Stimulated activated CD8-positive, alpha-beta memory T cell treated with anti-CD3 and anti-CD28 coated beads, Interleukin-4, amount 100 ng/mL, for 1 hour (primary cell): ENCODE measurements around the gene MACROD2.
"Not testable (repeated sequence)": the region's sequence is repeated elsewhere in the genome, so short reads cannot be mapped to it uniquely, and the experiment has no call there.

Experiments used
- DNase-seq, 2 donors: peaks; one replicate each; pipeline ENCODE4 v3.0.0-alpha.2; 2020; ENCODE audit warnings: low read depth in 2 of 2, low spot score in 1 of 2

Gene MACROD2

DNA sequence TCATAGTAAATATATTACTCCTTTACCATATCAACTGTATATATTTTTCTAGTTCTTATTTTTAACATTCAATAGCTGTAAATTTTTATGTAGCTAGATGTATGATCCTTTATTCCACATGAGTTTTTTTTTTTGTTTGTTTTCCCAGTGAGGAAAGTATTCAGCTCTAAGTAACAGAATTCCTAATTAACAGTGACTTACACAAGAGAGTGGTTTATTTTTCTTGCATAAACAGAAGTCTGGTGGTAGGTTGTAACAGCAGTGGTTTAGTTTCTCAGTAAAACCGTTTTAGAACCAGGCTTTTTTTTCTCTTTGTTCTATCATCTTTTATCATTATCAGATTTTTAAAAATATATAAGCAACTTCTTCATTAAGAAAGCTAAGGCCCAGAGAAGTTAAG is 459.0 kb downstream of the MACROD2 start:
- DNase-seq: no peak

DNA sequence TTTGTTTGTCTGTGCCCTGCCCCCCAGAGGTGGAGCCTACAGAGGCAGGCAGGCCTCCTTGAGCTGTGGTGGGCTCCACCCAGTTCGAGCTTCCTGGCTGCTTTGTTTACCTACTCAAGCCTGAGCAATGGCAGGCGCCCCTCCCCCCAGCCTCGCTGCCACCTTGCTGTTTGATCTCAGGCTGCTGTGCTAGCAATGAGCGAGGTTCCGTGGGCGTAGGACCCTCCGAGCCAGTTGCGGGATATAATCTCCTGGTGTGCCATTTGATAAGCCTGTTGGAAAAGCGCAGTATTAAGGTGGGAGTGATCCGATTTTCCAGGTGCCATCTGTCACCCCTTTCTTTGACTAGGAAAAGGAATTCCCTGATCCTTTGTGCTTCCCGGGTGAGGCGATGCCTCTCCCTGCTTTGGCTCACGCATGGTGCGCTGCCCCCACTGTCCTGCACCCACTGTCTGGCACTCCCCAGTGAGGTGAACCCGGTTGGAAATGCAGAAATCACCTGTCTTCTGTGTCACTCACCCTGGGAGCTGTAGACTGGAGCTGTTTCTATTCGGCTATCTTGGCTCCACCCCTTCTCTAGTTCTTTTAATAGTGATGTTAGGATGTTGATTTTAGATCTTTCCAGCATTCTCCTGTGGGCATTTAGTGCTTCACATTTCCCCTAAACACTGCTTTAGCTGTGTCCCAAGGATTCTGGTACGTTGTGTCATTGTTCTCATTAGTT is 471.9 kb downstream of the MACROD2 start:
- DNase-seq: not testable (repeated sequence)

DNA sequence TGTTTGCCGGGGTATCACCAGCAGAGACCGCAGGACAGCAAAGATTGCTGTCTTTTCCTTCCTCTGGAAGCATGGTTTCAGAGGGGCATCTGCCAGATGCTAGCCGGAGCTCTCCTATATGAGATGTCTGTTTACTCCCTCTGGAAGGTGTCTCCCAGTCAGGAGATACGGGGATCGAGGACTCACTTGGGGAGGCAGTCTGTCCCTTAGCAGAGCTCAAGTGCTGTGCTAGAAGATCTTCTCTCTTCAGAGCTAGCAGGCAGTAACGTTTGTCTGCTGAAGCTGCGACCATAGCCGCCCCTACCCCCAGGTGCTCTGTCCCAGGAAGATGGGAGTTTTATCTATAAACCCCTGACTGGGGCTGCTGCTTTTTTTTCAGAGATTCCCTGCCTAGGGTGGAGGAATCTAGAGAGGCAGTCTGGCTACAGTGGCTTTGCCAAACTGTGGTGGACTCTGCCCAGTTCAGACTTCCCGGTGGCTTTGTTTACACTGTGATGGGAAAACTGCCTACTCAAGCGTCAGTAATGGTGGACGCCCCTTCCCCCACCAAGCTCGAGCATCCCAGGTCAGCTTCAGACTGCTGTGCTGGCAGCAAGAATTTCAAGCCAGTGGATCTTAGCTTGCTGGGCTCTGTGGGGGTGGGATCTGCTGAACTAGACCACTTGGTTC is 475.0 kb downstream of the MACROD2 start:
- no peak for DNase-seq

DNA sequence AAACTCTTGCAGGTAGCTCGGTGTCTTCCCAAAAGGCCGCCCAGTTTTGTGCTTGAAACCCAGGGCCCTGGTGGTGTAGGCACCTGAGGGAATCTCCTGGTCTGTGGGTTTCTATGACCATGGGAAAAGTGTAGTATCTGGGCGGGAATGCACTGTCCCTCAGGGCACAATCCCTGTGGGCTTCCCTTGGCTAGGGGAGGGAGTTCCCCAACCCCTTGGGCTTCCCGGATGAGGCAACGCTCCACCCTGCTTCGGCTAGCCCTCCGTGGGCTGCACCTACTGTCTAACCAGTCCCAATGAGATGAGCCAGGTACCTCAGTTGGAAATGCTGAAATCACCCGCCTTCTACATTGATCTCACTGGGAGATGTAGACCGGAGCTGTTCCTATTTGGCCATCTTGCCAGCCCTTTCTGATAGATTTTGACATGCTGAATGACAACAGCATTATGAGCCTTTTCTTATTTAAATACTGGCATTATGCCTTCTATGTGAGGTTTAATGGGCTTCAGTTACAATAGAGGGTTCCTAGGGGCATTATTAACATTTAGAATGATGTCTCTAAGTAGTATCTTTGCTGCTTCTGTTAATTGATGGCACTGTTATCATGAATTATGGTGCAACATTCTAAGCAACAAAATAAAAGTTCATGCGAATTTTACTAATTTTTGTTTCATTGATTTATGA is 475.8 kb downstream of the MACROD2 start:
- no peak for DNase-seq

DNA sequence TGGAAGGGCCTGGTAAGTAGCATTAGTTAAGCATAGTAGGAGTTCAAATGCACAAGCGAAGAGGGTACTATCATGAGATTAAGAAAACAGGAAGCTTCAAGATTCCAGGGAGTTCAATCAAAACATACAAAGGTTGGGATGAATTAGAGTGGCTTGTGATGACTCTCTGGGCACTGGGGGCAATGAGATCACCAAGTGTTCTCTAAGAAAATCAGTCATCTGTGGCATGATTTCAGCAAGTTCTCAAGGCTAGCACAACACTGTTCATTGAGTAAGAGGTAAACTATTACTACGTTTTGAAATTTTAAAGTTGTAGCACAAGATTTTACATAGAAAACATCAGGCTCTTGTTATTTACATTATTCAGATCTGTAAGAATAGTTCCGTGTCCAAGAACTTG is 481.8 kb downstream of the MACROD2 start:
- no peak for DNase-seq

DNA sequence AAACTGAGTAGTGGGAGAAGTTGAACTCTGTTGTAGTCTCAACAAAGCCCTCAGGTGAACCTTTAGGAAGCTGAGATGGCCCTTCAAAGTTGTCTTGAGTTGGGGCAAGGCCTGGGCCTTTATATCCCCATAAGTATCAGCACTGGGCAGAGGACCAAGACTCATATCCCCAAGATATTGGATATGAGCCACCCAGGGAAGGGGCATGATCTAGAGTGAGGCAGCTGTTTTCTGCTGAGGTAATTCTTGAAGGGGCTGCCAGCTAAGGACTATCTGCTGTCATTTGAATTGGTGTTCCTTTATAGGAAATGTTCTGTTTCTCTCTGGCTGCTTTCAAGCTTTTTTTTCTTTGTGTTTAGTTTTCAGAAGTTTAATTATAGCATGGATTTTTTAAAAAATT is 482.8 kb downstream of the MACROD2 start:
- no peak for DNase-seq

DNA sequence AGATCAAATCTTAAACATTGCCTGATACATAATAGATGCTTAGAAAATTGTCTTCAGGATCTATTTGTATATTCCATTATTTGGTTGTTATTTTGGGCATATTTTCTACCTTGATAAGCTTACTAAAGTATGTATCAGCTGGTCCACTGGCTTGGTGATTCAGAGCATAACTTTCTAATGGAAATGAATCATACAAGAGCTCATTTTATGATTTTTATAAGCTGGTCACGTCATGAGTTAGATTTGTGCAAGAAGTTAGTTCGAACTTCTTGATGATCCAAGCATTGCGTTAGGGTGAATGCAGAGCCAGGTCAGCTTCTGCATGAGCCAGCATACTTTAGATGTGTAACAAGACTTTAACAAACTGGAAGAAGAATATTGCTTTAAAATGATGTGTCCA is 486.5 kb downstream of the MACROD2 start:
- DNase-seq: no peak

DNA sequence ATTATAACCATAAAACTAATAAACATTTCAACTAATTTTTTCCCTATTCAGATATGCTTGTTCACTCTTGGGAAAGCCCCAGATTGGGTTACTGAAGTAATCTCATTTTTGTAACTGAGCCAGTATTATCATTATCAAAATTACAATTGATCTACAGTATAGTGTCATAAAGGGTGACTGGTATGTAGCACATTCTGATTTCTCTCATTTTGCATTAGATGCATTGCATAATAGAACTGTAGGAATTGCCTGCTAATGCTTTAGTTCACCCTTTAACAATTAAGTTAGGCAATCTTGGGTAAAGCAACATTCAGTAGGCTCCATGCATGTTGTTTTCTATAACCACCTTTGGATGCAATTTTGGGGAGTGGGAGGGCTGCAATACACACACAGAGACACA is 492.9 kb downstream of the MACROD2 start:
- DNase-seq: no peak

DNA sequence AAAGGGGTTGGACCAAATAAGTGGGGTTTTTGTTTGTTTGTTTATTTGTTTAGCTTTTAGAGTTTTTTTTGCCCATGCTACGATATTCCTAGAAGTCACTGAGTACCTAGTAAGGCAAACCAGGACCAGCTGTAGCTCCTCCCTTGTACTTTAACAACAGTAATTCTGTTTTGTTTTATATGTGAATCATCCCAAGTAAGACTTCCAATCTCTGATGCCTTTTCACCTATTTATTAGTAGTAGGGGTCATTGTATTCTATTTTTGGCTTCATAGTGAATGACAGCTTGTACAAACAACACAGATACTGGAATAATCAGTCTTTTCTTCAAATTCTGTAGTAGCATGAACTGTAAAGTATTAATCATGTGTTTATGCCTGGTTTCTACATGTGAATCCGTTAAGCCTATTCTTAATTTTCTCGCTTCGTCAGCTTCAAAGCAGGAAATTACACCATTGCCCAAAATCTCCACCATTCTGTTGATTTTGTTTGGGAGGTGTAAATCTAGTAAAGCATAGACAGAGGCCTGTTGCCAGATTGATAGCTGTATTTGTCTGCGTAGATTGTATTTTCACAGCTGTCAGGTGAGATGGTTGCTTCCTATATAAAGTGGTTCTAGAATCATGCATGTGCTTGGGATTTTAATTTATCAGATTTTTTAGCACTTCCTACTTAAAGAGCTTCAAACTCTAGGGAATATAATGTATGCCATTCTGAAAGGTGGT is 493.6 kb downstream of the MACROD2 start:
- DNase-seq: no peak

DNA sequence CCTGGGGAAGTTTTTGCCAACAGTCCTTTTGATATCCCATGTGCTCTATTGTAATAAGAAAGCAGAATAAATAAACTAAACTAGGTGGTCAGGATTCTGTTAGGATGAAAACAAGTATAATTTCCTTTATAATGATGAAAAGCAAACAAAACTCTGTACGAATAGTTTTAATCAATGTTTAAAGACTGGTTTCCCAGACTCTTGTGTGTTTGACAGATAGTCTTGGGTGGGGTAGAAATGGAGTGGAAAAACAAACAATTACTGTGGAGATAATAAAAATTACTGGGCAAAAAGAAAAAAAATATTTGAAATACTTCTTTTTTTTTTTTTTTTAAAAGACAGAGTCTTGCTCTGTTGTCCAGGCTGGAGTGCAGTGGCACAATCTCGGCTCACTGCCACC is 494.2 kb downstream of the MACROD2 start:
- DNase-seq: no peak

DNA sequence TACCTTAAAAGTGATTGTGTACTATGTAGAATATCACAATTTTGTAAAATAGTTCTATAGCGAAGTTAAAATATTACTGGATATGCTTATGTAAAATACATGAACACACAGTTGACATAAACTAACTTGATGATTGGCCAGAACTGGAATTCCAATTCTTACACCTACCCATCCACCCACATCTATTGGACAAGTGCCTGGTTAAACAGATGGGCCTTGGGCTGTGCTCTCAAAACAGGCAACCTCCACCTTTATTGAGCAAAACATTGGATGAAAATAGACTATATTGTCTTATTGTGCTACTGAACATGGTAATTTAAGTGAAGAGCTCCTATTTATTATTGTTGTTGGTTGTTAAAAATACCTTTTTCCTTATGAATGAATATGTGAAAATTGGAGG is 496.1 kb downstream of the MACROD2 start:
- no peak for DNase-seq

DNA sequence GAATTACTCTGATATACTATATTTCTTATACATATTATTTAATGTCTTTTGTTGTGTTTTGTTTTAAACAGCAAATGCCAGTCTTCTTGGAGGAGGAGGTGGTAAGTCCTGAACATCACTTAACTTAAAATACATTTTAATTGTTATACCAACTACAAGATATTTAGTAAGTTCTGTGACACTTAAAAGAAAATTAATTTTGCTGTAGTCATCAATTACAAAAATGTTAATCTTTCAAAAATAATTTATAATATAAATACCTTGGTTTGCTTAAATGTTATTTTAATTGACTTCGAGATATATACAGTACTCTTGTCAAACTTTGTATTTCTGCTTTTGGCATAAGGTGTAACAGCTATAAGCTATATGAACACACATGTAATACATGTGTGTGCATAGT is 498.1 kb downstream of the MACROD2 start:
- DNase-seq: no peak

DNA sequence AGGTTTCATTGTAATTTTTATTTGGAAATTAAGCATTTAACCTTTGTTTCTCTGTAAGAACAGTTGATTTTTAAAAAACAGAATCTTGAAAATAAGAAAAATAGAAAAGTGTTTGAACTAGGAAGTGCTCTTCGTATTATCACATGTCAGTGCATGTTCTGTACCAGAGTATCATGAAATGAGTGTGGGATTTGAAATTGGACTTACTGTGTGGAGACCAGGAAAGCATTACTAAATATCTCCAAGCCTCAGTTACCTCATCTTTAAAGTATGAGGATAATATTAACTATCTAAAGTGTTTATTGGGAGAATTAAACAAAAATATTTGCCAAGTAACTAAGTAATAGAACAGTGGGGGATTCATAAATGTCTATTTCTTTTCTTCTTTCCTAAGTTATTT is 499.0 kb downstream of the MACROD2 start:
- DNase-seq: no peak

DNA sequence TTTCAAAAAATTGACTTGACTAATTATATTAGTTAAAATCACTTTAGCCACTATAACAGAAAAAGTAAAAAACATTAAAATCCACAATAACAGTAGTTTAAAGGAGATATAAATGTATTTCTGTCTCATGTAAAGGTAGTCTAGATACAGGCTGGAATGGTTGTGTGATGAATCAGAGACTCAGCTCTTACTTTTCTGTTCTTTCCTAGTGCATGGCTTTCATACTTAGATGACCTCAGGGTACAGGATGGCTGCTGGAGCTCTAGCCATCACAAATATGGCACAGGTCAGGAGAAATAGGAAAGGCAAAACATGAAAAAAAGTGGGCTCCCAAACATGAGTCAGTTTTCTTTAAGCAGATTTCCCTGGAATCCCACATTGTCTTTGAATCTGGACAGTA is 499.8 kb downstream of the MACROD2 start:
- DNase-seq: no peak

DNA sequence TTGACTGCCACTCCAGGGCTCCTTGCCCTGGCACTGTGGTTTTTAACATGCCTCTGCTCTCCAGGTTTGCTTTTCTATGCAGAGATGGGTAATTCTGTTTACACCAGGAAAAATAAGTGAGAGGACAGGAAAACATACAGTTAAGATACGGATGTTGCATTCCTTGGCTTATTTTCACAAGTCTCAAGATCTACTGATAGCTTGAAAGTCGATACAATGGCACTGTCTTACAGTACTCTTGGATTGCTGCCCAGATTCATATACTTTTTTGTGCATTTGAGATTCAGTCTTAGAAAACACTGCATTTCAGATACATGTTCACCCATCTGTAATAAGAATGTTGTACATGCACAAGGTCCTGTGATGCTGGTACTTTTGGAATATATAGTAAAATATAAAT is 501.7 kb downstream of the MACROD2 start:
- DNase-seq: no peak

DNA sequence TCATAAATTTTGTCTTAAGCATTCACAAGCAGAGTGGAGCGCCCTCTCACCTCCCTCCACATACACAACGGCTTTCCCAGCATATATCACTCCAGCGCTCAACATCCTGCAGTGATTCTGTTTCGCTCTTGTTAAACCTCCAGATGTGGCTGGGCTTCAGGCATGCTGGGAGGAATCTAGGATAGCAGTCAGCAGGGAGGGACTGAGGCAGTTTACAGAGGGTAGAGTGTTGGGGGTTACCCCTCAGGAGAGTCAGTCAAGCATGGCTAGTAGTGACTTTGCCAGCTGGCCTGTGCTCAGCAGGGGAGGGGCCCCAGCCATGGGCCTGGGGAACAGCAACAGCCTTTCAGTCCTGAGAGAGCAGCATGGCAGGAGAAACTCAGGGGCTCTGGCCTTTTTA is 503.5 kb downstream of the MACROD2 start:
- no peak for DNase-seq

DNA sequence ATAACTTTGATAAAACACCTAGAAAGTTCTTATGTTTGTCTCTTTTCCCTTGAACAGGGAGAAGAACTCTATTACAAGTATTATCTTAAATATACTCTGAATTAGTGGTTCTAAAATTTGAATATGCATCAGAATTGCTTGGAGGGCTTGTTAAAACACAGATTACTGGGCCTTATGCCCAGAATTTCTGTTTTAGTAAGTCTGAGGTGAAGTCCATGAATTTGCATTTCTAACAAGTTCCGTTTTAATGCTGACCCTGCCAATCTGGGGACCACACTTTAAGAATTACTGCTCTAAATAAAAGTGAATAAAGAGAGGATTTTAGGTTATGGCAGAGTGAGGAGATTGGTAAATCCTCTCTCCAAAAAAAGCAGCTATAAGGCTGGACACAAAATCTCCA is 510.2 kb downstream of the MACROD2 start:
- no peak for DNase-seq

DNA sequence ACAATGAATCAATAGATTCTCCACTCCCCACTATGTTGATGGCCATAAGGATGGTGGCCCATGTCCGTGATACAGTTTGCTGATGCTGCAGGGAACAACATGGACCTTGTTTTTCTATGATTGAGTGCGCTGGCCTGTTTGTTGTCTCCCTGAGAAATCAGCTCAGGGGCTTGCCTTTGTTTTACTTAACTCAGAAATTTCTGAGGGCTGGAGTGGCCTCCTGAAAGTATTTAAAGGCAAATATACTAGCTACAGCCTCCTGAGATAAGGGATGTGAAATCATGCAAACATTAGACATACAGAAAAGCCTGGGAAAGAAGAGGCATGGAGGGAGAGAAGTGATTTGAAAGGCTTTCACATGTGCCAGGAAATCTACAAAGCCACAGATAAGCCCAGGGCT is 512.4 kb downstream of the MACROD2 start:
- DNase-seq: no peak

DNA sequence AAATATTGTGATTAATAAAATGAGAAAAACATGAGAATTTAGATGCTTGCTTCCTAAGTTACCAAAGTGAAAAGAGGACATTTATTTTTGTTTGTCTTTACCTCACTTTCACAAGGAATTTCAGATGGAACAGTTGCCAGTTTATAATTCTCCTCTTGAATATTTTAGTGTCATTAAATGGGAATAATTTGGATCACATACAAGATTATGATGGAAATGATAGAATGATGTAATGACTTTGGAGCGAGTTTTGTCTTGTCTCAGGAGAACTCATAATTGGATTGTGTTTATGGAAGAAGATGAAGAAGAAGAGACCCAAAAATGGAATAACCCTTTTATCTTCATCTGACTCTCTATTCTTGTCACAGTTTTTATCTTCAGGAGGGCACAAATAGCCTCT is 515.0 kb downstream of the MACROD2 start:
- DNase-seq: no peak

DNA sequence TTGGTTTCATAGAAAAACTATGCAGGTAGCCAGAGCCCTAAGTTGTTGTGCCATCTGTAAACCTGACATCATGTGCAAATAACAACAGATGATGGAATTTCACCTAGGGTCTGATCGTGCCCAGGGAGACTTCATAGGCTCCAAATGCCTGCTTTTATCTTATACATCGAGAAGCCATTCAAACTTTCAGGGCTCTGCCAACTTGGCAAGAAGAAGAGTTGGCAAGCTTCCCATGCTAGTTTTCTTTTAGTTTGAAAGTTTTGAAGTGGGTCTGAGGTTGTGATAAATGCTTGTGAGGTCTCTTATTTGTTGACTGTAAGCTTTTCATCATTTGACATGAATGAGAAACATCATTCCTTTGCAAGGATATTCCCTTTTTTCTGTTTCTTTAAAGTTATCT is 517.5 kb downstream of the MACROD2 start:
- no peak for DNase-seq

DNA sequence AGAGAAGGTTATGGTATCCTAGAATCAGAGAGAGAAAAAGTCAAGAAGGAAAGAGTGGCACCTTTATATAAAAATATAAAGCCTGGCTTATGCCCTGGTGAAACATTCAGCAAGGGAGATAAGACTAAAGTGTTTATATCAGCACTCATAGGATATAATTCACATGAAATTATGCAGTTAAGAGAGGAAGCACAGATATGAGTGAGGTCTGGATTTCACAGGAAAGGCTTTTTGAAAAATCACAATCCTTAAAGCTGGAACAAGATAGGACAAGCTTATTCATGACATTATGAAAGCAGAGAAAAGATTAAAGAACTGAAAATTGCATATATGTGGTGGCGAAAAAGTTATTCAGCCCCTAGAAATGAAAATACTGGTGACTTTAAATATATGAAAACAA is 523.3 kb downstream of the MACROD2 start:
- no peak for DNase-seq

DNA sequence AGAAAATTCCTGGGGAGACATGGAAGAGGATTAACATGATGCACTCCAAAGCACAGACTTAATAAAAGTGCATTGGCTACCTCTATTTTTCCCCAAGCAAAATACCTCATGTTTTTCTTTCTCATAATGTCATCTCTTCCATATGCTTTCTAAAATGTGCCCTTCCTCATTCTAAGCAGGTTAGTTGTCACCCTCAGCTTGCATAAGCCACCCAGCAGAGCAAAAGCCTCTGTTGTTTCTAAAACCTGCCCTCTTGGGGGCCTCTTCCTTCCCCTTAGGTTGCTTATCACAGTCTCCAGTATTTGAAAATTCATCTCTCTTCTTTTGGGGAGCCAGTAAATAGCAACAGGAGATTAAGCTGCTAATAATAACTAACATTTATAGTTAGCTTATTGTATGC is 525.7 kb downstream of the MACROD2 start:
- DNase-seq: no peak
